ENCODE data around the gene SLC13A3.

Gene SLC13A3

GRCh38 chr20:46618316-46619100 is 32.8 kb downstream of the SLC13A3 start:
- in situ Hi-C loops (cut with HindIII; ENCODE audit: low sequenced_read_pairs) = no loop called here
- no peak overlapping the region for H3K4me3 ChIP-seq (ENCODE audit: low read depth, low read length)
- TF ChIP-seq, protein P1, sequence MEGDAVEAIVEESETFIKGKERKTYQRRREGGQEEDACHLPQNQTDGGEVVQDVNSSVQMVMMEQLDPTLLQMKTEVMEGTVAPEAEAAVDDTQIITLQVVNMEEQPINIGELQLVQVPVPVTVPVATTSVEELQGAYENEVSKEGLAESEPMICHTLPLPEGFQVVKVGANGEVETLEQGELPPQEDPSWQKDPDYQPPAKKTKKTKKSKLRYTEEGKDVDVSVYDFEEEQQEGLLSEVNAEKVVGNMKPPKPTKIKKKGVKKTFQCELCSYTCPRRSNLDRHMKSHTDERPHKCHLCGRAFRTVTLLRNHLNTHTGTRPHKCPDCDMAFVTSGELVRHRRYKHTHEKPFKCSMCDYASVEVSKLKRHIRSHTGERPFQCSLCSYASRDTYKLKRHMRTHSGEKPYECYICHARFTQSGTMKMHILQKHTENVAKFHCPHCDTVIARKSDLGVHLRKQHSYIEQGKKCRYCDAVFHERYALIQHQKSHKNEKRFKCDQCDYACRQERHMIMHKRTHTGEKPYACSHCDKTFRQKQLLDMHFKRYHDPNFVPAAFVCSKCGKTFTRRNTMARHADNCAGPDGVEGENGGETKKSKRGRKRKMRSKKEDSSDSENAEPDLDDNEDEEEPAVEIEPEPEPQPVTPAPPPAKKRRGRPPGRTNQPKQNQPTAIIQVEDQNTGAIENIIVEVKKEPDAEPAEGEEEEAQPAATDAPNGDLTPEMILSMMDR (IDR thresholded peaks at IDR 0.05; ENCODE audit: low read depth, low read length, missing control alignments) = no peak
- no peak for DNase-seq (ENCODE audit: low read depth)

DNA sequence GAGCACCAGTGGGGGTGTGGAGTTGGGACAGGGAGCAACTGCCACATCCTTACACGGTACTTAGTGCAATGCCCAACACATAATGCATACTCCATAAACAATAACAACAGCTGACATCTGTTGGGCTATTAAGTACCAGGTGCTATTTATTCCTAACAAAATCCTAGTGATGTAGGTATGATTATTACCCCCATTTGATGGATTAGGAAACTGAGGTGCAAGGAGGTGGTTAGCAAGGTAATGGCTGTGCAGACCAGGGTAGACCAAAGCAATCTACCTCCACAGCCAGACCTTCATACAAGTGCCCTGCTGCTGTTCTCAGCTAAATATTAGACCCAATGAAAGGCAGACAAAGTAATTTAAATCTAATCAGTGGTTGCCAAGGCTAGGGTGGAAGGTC is 36.8 kb downstream of the SLC13A3 start:
- TF ChIP-seq, protein P1 (IDR thresholded peaks at IDR 0.05; ENCODE audit: low read depth, low read length, missing control alignments) = no peak
- no peak for DNase-seq (ENCODE audit: low read depth)
- no peak overlapping the region for H3K4me3 ChIP-seq (ENCODE audit: low read depth, low read length)
- in situ Hi-C loops (cut with HindIII; ENCODE audit: low sequenced_read_pairs) = no loop called here

DNA sequence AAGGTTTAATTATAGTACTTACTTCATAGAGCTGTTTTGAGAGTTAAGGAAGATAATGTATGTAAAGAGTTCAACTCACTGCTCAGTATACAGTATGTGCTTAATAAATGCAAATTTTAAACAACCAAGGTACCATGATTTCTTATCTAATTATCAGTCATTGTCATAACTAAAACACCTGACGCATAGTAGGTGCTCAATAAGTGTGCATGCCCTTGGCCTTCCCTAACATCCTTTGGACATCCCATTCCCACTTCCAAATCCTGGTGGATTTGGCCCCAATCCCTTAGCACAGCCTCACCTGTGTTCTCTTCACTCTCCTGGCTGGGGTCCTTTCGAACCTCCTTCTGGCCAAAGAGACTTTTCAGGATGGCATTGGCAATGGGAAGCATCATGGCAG is 41.1 kb downstream of the SLC13A3 start:
- no peak for DNase-seq (ENCODE audit: low read depth)
- in situ Hi-C loops (cut with HindIII; ENCODE audit: low sequenced_read_pairs) = no loop called here
- no peak overlapping the region for H3K4me3 ChIP-seq (ENCODE audit: low read depth, low read length)
- TF ChIP-seq, protein P1 (IDR thresholded peaks at IDR 0.05; ENCODE audit: low read depth, low read length, missing control alignments) = no peak

- no peak overlapping the region for H3K4me3 ChIP-seq (ENCODE audit: low read depth, low read length)
- in situ Hi-C loops (cut with HindIII; ENCODE audit: low sequenced_read_pairs) = no loop called here
- TF ChIP-seq, protein P1 (IDR thresholded peaks at IDR 0.05; ENCODE audit: low read depth, low read length, missing control alignments) = no peak
- DNase-seq (ENCODE audit: low read depth) = no peak
Measured at GRCh38 chr20:46609043-46609442, 42.2 kb downstream of the SLC13A3 start.

DNA sequence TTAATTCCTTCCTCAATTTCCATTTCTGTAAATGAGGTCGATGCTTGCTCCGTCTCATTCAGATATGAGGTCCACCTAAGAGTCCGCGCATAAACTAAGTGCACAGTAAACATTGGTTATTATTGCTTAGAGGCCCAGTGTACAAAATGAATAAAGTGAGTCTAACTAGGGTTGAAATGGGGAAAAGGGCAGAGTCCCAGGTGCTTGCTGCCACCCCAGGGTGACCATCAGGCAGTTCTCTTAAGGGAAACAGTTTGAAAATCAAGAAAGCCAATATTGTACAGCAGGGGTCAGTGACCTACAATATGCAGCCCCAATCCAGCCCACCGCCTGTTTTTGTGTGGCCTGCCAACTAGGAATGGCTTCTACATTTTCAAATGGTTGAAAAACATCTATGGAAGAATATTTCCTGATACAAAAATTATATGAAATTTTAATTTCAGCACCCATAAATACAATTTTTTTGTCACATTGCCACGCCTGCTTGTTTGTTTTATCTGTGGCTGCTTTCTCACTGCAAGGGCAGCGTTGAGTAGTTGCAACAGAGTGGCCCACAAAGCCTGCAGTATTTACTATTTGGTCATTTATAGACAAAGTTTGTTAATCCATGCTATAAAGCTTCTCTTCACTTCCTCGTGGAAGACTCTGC is 43.3 kb downstream of the SLC13A3 start:
- TF ChIP-seq, protein P1 (IDR thresholded peaks at IDR 0.05; ENCODE audit: low read depth, low read length, missing control alignments) = no peak
- H3K4me3 ChIP-seq (ENCODE audit: low read depth, low read length) = no peak overlapping the region
- DNase-seq (ENCODE audit: low read depth) = no peak
- in situ Hi-C loops (cut with HindIII; ENCODE audit: low sequenced_read_pairs) = no loop called here

- TF ChIP-seq, protein P1 (IDR thresholded peaks at IDR 0.05; ENCODE audit: low read depth, low read length, missing control alignments) = no peak
- no peak overlapping the region for H3K4me3 ChIP-seq (ENCODE audit: low read depth, low read length)
- in situ Hi-C loops (cut with HindIII; ENCODE audit: low sequenced_read_pairs) = no loop called here
- no peak for DNase-seq (ENCODE audit: low read depth)
Measured at GRCh38 chr20:46607191-46607848, 43.9 kb downstream of the SLC13A3 start.

Measured in astrocyte of the cerebellum (primary cell).